Endothelial cell of umbilical vein (primary cell): ENCODE data around the gene TRIM37.

Experiments
- EZH2 ChIP-seq: IDR thresholded peaks from 2 replicates; pipeline ENCODE4 v1.6.1; 2012; ENCODE audit warnings: borderline replicate concordance, low read depth, mild to moderate bottlenecking, moderate library complexity, low read length, inconsistent platforms; ENCODE audit not compliant: severe bottlenecking
- MAX ChIP-seq: IDR thresholded peaks from 2 replicates; pipeline ENCODE4 v1.6.1; 2011; ENCODE audit not compliant: insufficient read depth, insufficient read length

GRCh38 chr17:59149841-59150511 is 43.3 kb upstream of the TRIM37 start:
- TF ChIP-seq EZH2, result no peak
- no peak for TF ChIP-seq MAX
